Osteocyte (in vitro differentiated cells): ENCODE data around the gene DCAF15. TPM values are rescaled to one million over a fixed set of nuclear protein-coding genes. Genes with fewer than 3 reads are reported as not detected.
"Not testable (repeated sequence)": the region's sequence is repeated elsewhere in the genome, so short reads cannot be mapped to it uniquely, and the experiment has no call there.

Source experiments
- DNase-seq: peaks from one replicate; pipeline ENCODE4 v3.0.0; 2021; ENCODE audit warnings: mixed read lengths; ENCODE audit not compliant: unreplicated experiment; ENCODE audit errors: extremely low spot score
- H3K27ac Mint-ChIP-seq: one replicate; pipeline ENCODE4 v1.8.0; 2021; ENCODE audit warnings: mild to moderate bottlenecking, mixed read lengths; ENCODE audit not compliant: unreplicated experiment
- H3K27me3 Mint-ChIP-seq: one replicate; pipeline ENCODE4 v1.8.0; 2021; ENCODE audit warnings: mixed read lengths; ENCODE audit not compliant: unreplicated experiment
- H3K36me3 Mint-ChIP-seq: one replicate; pipeline ENCODE4 v1.8.0; 2021; ENCODE audit warnings: mixed read lengths; ENCODE audit not compliant: unreplicated experiment
- H3K4me1 Mint-ChIP-seq: one replicate; pipeline ENCODE4 v1.8.0; 2021; ENCODE audit warnings: mixed read lengths; ENCODE audit not compliant: unreplicated experiment
- H3K4me3 Mint-ChIP-seq: one replicate; pipeline ENCODE4 v1.8.0; 2021; ENCODE audit warnings: mild to moderate bottlenecking, moderate library complexity, mixed read lengths; ENCODE audit not compliant: unreplicated experiment
- H3K9me3 Mint-ChIP-seq: one replicate; pipeline ENCODE4 v1.8.0; 2021; ENCODE audit warnings: mixed read lengths; ENCODE audit not compliant: unreplicated experiment
- CTCF ChIP-seq: fragments of 200-600 bp; sonication (generic); IDR thresholded peaks from 2 replicates; pipeline ENCODE4 v1.5.0; 2021; ENCODE audit warnings: antibody characterized with exemption, mild to moderate bottlenecking, moderate library complexity
- total RNA-seq: library from RNA; stranded (reverse); gene quantifications from 2 replicates; pipeline ENCODE4 v1.2.1, GENCODE V29; 2021

Gene DCAF15
- total RNA-seq, 1 donor from 2014 or later, result 29.3 TPM

DNA sequence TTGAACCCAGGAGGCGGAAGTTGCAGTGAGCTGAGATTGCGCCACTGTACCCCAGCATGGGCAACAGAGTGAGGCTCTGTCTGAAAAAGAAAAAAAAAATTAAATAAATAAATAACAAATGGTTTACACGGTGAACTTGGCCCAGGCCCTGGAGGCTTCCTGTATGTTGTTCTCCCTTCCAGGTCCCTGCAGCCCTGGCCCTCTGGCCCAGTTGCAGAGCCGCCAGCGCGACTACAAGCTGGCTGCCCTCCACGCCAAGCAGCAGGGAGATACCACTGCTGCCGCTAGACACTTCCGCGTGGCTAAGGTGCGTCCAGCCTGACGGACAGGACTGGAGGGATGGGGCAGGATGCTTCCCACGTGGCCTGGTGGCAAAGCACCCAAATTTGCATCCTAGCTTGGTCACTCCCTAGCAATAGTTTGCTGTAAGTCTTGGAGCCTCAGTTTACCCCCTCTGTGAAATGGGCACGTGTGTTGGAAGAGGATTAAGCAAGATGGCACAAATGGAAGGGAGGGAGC is 34.4 kb upstream of the DCAF15 start:
- no peak overlapping the region for H3K27ac Mint-ChIP-seq
- no peak for TF ChIP-seq CTCF
- no peaks in the 10 kb centered on the region for H3K4me1 Mint-ChIP-seq
- H3K9me3 Mint-ChIP-seq, result no peaks in the 10 kb centered on the region
- H3K4me3 Mint-ChIP-seq, result no peak overlapping the region
- no peaks in the 10 kb centered on the region for H3K27me3 Mint-ChIP-seq
- H3K36me3 Mint-ChIP-seq, result peaks cover 41% of the 10 kb centered on the region
- no peak for DNase-seq

GRCh38 chr19:13918726-13919411 is 33.4 kb upstream of the DCAF15 start:
- no peak overlapping the region for H3K27ac Mint-ChIP-seq
- H3K27me3 Mint-ChIP-seq, result no peaks in the 10 kb centered on the region
- TF ChIP-seq CTCF, result no peak
- no peaks in the 10 kb centered on the region for H3K4me1 Mint-ChIP-seq
- peaks cover 41% of the 10 kb centered on the region for H3K36me3 Mint-ChIP-seq
- DNase-seq, result no peak
- no peaks in the 10 kb centered on the region for H3K9me3 Mint-ChIP-seq
- H3K4me3 Mint-ChIP-seq, result no peak overlapping the region

- Mint-ChIP-seq H3K4me1 (no peaks in the 10 kb centered on the region), H3K4me3 (no peak overlapping the region), H3K36me3 (peaks cover 45% of the 10 kb centered on the region), H3K27ac (no peak overlapping the region), H3K27me3 (no peaks in the 10 kb centered on the region), H3K9me3 (no peaks in the 10 kb centered on the region)
- no peak for TF ChIP-seq CTCF
- DNase-seq, result no peak
These were observed 31.8 kb upstream of the DCAF15 start for GRCh38 chr19:13920524-13920923.

DNA sequence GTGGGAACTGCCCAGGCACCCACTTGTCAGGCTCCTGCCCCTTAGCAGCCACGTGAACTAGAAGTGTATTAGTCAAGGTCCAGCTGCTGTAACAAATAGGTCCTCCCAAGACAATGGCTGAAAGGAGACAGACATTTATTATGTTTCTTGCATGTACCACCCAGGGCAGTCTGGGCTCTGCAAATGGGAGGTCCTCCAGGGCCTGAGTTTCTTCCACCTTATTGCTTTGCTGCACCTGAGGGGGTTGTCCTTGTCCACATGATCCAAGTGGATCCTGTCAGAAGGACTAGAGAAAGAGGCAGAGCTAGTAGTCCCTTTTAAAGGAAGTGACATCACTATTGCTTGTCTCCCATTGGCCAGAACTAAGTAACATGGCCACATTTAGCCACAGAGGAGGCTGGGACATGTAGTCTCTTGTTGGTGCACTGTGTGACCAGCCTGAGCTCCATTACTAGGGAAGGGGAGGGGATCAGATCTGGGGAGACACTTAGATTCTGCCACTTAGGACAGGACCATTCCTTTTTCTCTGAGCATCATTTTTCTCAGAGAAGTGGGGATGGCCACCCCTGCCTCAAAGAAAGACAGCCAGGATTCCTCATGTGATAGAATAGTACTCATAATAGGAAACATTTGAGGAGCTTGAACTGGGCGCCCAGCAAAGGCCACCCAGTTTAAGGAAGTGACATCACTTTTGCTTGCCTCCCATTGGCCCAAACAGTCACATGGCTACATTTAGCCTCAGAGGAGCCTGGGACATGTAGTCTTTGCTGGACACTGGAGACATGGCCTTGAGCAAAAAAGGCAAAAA is 31.2 kb upstream of the DCAF15 start:
- Mint-ChIP-seq H3K27ac (no peak overlapping the region), H3K4me1 (no peaks in the 10 kb centered on the region), H3K36me3 (peaks cover 43% of the 10 kb centered on the region), H3K4me3 (no peak overlapping the region), H3K27me3 (no peaks in the 10 kb centered on the region), H3K9me3 (no peaks in the 10 kb centered on the region)
- no peak for TF ChIP-seq CTCF
- no peak for DNase-seq

- H3K4me3 Mint-ChIP-seq, DNase-seq, H3K9me3 Mint-ChIP-seq, H3K27me3 Mint-ChIP-seq, H3K4me1 Mint-ChIP-seq, H3K27ac Mint-ChIP-seq: not testable (repeated sequence)
- peaks cover 48% of the 10 kb centered on the region for H3K36me3 Mint-ChIP-seq
These were observed 30.2 kb upstream of the DCAF15 start for GRCh38 chr19:13922118-13922517.
